Dedifferentiated amniotic fluid mesenchymal stem cell (primary cell): ENCODE data around the gene HLA-DQA2.
A peak's percentile ranks its signal among the peaks of the same experiment; 100 is the strongest.
"Not testable (repeated sequence)": the region's sequence is repeated elsewhere in the genome, so short reads cannot be mapped to it uniquely, and the experiment has no call there.

Source experiments
- DNase-seq: peaks from one replicate; pipeline ENCODE4 v3.0.0-alpha.2; 2016; ENCODE audit errors: extremely low spot score

Gene HLA-DQA2

GRCh38 chr6:32741031-32741960, at the start of gene HLA-DQA2:
Gene HLA-DQA2 (plus strand): TSS chr6:32741391. CDS start chr6:32741444, 53 bp downstream.
- DNase-seq = no peak

GRCh38 chr6:32692019-32692418, 49.2 kb upstream of the HLA-DQA2 start:
- DNase-seq = no peak

- no peak for DNase-seq
Measured at GRCh38 chr6:32697031-32697430, 44.2 kb upstream of the HLA-DQA2 start.

- peak; percentile 40 for DNase-seq
Measured at GRCh38 chr6:32700391-32701040, 40.7 kb upstream of the HLA-DQA2 start.

GRCh38 chr6:32703347-32703746, 37.8 kb upstream of the HLA-DQA2 start:
- no peak for DNase-seq

- DNase-seq = not testable (repeated sequence)
Measured at GRCh38 chr6:32705164-32705563, 36.0 kb upstream of the HLA-DQA2 start.

- DNase-seq = no peak
Measured at GRCh38 chr6:32709625-32710024, 31.6 kb upstream of the HLA-DQA2 start.

- DNase-seq = no peak
Measured at GRCh38 chr6:32713241-32713640, 27.9 kb upstream of the HLA-DQA2 start.

- DNase-seq = no peak
Measured at GRCh38 chr6:32716396-32716795, 24.8 kb upstream of the HLA-DQA2 start.

GRCh38 chr6:32718879-32719278, 22.3 kb upstream of the HLA-DQA2 start:
- DNase-seq = no peak

GRCh38 chr6:32738126-32738525, 3.1 kb upstream of the HLA-DQA2 start:
- DNase-seq = no peak

GRCh38 chr6:32742374-32742773, 1.2 kb downstream of the HLA-DQA2 start:
- no peak for DNase-seq

- no peak for DNase-seq
Measured at GRCh38 chr6:32744776-32745175, 3.6 kb downstream of the HLA-DQA2 start.

GRCh38 chr6:32745649-32746048, 4.5 kb downstream of the HLA-DQA2 start:
- not testable (repeated sequence) for DNase-seq

- no peak for DNase-seq
Measured at GRCh38 chr6:32752580-32752979, 11.4 kb downstream of the HLA-DQA2 start.

- DNase-seq = no peak
Measured at GRCh38 chr6:32759669-32760068, 18.5 kb downstream of the HLA-DQA2 start.

- DNase-seq = no peak
Measured at GRCh38 chr6:32761072-32761471, 19.9 kb downstream of the HLA-DQA2 start.

- DNase-seq = no peak
Measured at GRCh38 chr6:32761548-32761947, 20.4 kb downstream of the HLA-DQA2 start.

GRCh38 chr6:32763421-32763820, 22.2 kb downstream of the HLA-DQA2 start, which contains the start of gene HLA-DQB2:
Gene HLA-DQB2 (minus strand): TSS chr6:32763532. CDS start chr6:32763470, 62 bp downstream.
- DNase-seq = no peak

GRCh38 chr6:32764048-32764447, 22.9 kb downstream of the HLA-DQA2 start:
- no peak for DNase-seq

- no peak for DNase-seq
Measured at GRCh38 chr6:32772656-32773055, 31.5 kb downstream of the HLA-DQA2 start.

- no peak for DNase-seq
Measured at GRCh38 chr6:32774426-32774825, 33.2 kb downstream of the HLA-DQA2 start.

- DNase-seq = no peak
Measured at GRCh38 chr6:32775071-32775470, 33.9 kb downstream of the HLA-DQA2 start.
